SK-N-SH (cell line): Measurements from ENCODE around the gene NGLY1. TPM values are rescaled to one million over a fixed set of nuclear protein-coding genes. Genes with fewer than 3 reads are reported as not detected.

Experiments
- CTCF ChIA-PET: fragments of 300-600, 350-600 bp; formaldehyde crosslinking; extraction: SDS; loops from one replicate; lab custom pipeline; 2021; lab: Yijun Ruan, JAX
- POLR2A ChIA-PET: fragments of 350-600 bp; sonication (Branson Sonifier 250); formaldehyde crosslinking; extraction: SDS; loops from one replicate; lab custom pipeline; 2020; ENCODE audit warnings: antibody characterized with exemption, inconsistent platforms; lab: Yijun Ruan, JAX
- DNase-seq: peaks from one replicate; pipeline ENCODE4 v3.0.0; 2012
- H2AFZ ChIP-seq: fragments of 200-600 bp; sonication (generic); 2 replicates; pipeline ENCODE4 v1.8.1; 2016; ENCODE audit warnings: antibody characterized with exemption, mild to moderate bottlenecking, low read depth
- H3F3A ChIP-seq: fragments of 200-600 bp; sonication (generic); replicated peaks from 2 replicates; pipeline ENCODE3; 2016; ENCODE audit warnings: antibody characterized with exemption, mild to moderate bottlenecking; ENCODE audit not compliant: insufficient read depth
- H3K27ac ChIP-seq, 2 experiments: fragments of 200-500 bp in 1 of 2; fragments of 200-600 bp in 1 of 2; sonication (Bioruptor generic) in 1 of 2; sonication (generic), shearing (Covaris generic) in 1 of 2; 2 replicates each; pipeline versions ENCODE4 v1.5.1 to v1.6.1; 2014 to 2016; ENCODE audit warnings: low read depth in 2 of 2, inconsistent platforms in 1 of 2, low read length in 1 of 2, mild to moderate bottlenecking in 1 of 2, mixed read lengths in 1 of 2
- H3K27me3 ChIP-seq: fragments of 200-600 bp; sonication (generic), shearing (Covaris generic); 2 replicates; pipeline ENCODE4 v1.6.1; 2016; ENCODE audit warnings: mixed run types; ENCODE audit not compliant: insufficient read depth
- H3K36me3 ChIP-seq, 2 experiments: fragments of 200-500 bp in 1 of 2; fragments of 200-600 bp in 1 of 2; sonication (Bioruptor generic) in 1 of 2; sonication (generic) in 1 of 2; replicated peaks in 1 of 2; 2 replicates each; pipeline versions ENCODE3 to v1.5.1; 2014 to 2016; ENCODE audit warnings: low read length in 1 of 2, mild to moderate bottlenecking in 1 of 2; ENCODE audit not compliant: insufficient read depth in 2 of 2, control insufficient read depth in 1 of 2
- H3K4me1 ChIP-seq, 2 experiments: fragments of 200-500 bp in 1 of 2; fragments of 200-600 bp in 1 of 2; sonication (Bioruptor generic) in 1 of 2; sonication (generic), shearing (Covaris generic) in 1 of 2; 2 replicates each; pipeline versions ENCODE4 v1.5.1 to v1.6.1; 2014 to 2016; ENCODE audit warnings: low read depth in 1 of 2, low read length in 1 of 2, mixed run types in 1 of 2; ENCODE audit not compliant: insufficient read depth in 2 of 2, control insufficient read depth in 1 of 2
- H3K4me2 ChIP-seq: fragments of 200-600 bp; sonication (generic), shearing (Covaris generic); 2 replicates; pipeline ENCODE4 v1.6.1; 2017; ENCODE audit warnings: mixed run types
- H3K4me3 ChIP-seq, 2 experiments: fragments of 200-500 bp in 1 of 2; fragments of 200-600 bp in 1 of 2; sonication (Bioruptor generic) in 1 of 2; sonication (generic), shearing (Covaris generic) in 1 of 2; 2 replicates each; pipeline versions ENCODE4 v1.5.1 to v1.8.1; 2014 to 2016; ENCODE audit warnings: low read depth in 2 of 2, inconsistent platforms in 1 of 2, low read length in 1 of 2, mild to moderate bottlenecking in 1 of 2, mixed read lengths in 1 of 2, moderate library complexity in 1 of 2
- H3K79me2 ChIP-seq: fragments of 200-600 bp; sonication (generic); 2 replicates; pipeline ENCODE4 v1.8.1; 2017; ENCODE audit warnings: mild to moderate bottlenecking; ENCODE audit not compliant: insufficient read depth
- H3K9ac ChIP-seq: fragments of 200-600 bp; sonication (generic); 2 replicates; pipeline ENCODE4 v1.6.1; 2017; ENCODE audit warnings: mixed run types
- H3K9me2 ChIP-seq: fragments of 200-600 bp; sonication (generic); 2 replicates; pipeline ENCODE4 v1.6.1; 2017; ENCODE audit warnings: mixed run types
- H3K9me3 ChIP-seq: fragments of 200-600 bp; sonication (generic); 2 replicates; pipeline ENCODE4 v1.6.1; 2017; ENCODE audit warnings: mixed run types, mild to moderate bottlenecking, moderate library complexity
- H4K20me1 ChIP-seq: fragments of 200-600 bp; sonication (generic); 2 replicates; pipeline ENCODE4 v1.6.1; 2017; ENCODE audit warnings: mild to moderate bottlenecking, mixed run types; ENCODE audit not compliant: insufficient read depth
- CHD2 ChIP-seq: fragments of 150-350 bp; IDR thresholded peaks from 2 replicates; pipeline ENCODE4 v1.6.1; 2018; ENCODE audit warnings: low read length; ENCODE audit not compliant: partially characterized antibody
- CTCF ChIP-seq: fragments of 200-600 bp; sonication (generic); IDR thresholded peaks from 2 replicates; pipeline ENCODE4 v1.6.1; 2017; ENCODE audit warnings: antibody characterized with exemption, mild to moderate bottlenecking, moderate library complexity
- EP300 ChIP-seq, 2 experiments: IDR thresholded peaks; 2 replicates each; pipeline versions ENCODE4 v1.4.0 to v1.6.1; 2012; ENCODE audit warnings: borderline replicate concordance in 1 of 2, low read depth in 1 of 2, low read length in 1 of 2
- FOSL2 ChIP-seq: IDR thresholded peaks from 2 replicates; pipeline ENCODE4 v1.4.0; 2012; ENCODE audit warnings: low read depth, mild to moderate bottlenecking, moderate library complexity, borderline replicate concordance
- FOXJ3 ChIP-seq: sonication (generic); formaldehyde crosslinking; IDR thresholded peaks from 2 replicates; pipeline ENCODE4 v1.5.1; 2020; ENCODE audit warnings: mild to moderate bottlenecking, missing genetic modification reagents
- GATA2 ChIP-seq: sonication (generic); formaldehyde crosslinking; IDR thresholded peaks from 2 replicates; pipeline ENCODE4 v1.5.0; 2020; ENCODE audit warnings: mild to moderate bottlenecking, missing genetic modification reagents
- MXI1 ChIP-seq: IDR thresholded peaks from 2 replicates; pipeline ENCODE4 v1.6.1; 2012; ENCODE audit warnings: mild to moderate bottlenecking, low read depth, low read length, improper control_type of control experiment
- NFIC ChIP-seq: IDR thresholded peaks from 2 replicates; pipeline ENCODE4 v1.4.0; 2012; ENCODE audit warnings: borderline replicate concordance
- PBX3 ChIP-seq: IDR thresholded peaks from 2 replicates; pipeline ENCODE4; 2012
- RAD21 ChIP-seq: IDR thresholded peaks from 2 replicates; pipeline ENCODE4 v1.6.1; 2012; ENCODE audit warnings: mild to moderate bottlenecking, low read length
- REST ChIP-seq: IDR thresholded peaks from 2 replicates; pipeline ENCODE4 v1.6.1; 2012; ENCODE audit warnings: mild to moderate bottlenecking, low read depth, low read length, moderate library complexity
- SMC3 ChIP-seq: IDR thresholded peaks from 2 replicates; pipeline ENCODE4 v1.6.1; 2012; ENCODE audit warnings: low read depth, low read length, improper control_type of control experiment
- TAF1 ChIP-seq: IDR thresholded peaks from 2 replicates; pipeline ENCODE4 v1.6.1; 2012; ENCODE audit warnings: low read depth, mild to moderate bottlenecking, low read length, moderate library complexity, borderline replicate concordance
- TCF12 ChIP-seq: IDR thresholded peaks from 2 replicates; pipeline ENCODE4 v1.4.0; 2012
- USF1 ChIP-seq: IDR thresholded peaks from 2 replicates; pipeline ENCODE4 v1.4.0; 2012; ENCODE audit warnings: low read depth, borderline replicate concordance
- ZBTB33 ChIP-seq: IDR thresholded peaks from 2 replicates; pipeline ENCODE4 v1.4.0; 2012; ENCODE audit warnings: low read depth, borderline replicate concordance
- WGBS: methylation state at CpG from one replicate; pipeline ENCODE4 v1.1.6; 2017; ENCODE audit warnings: low lambda C conversion rate; 5-methylcytosine and 5-hydroxymethylcytosine counted together
- polyA plus RNA-seq, 3 experiments: library from polyadenylated mRNA; depleted of rRNA; stranded (reverse); fragments of >200 nt; gene quantifications; 2 replicates each; pipeline ENCODE4 v1.2.3, GENCODE V29; 2012

The NGLY1 gene
- polyA plus RNA-seq, 1 of the 3 experiments (the other 2 are of a cell fraction) = 6.0 TPM

- Histone ChIP-seq H3K4me3 (no peak overlapping the region), H3F3A (no peaks in the 10 kb centered on the region), H3K9ac (no peak overlapping the region), H4K20me1 (no peaks in the 10 kb centered on the region), H2AFZ (no peak overlapping the region), H3K9me2 (no peaks in the 10 kb centered on the region), H3K27me3 (no peaks in the 10 kb centered on the region), H3K27ac (peak overlapping the region in 1 of 2 experiments; percentile 91; a peak in 2 of 4 replicates), H3K36me3 (no peaks in the 10 kb centered on the region), H3K4me1 (peaks cover 0 to 7% of the 10 kb centered on the region in 2 experiments; a peak in 3 of 4 replicates), H3K79me2 (no peaks in the 10 kb centered on the region), H3K4me2 (no peak overlapping the region), H3K9me3 (no peaks in the 10 kb centered on the region)
- peak; percentile 30 for DNase-seq
- ChIA-PET CTCF (interaction anchor here (0.6 to 2.2 kb wide), 12 partner anchors 24 to 237 kb away, joined by 3 to 14 read pairs (median 4); partner anchors contain the start of gene OXSM), POLR2A (no interaction called here)
- WGBS = 60% methylated on average over 6 of the region's 6 CpGs
- peak in 1 of 2 experiments; percentile 40; a peak in 1 of 4 replicates for TF ChIP-seq EP300 (IDR thresholded peaks at IDR 0.05; ENCODE audit: borderline replicate concordance in 1 of 2, low read depth in 1 of 2, low read length in 1 of 2)
- TF ChIP-seq SMC3 = peak; percentile 2; the same call in 1 of the 2 replicates
- no peak for TF ChIP-seq ZBTB33
- no peak for TF ChIP-seq PBX3
- TF ChIP-seq RAD21 = peak; percentile 7; the same call in 1 of the 2 replicates
- TF ChIP-seq MXI1 = peak; percentile 31; the same call in 1 of the 2 replicates
- no peak for TF ChIP-seq CTCF
Observed at GRCh38 chr3:25830373-25831280, 47.4 kb upstream of the NGLY1 start.

GRCh38 chr3:25826510-25826909 is 43.3 kb upstream of the NGLY1 start:
- peaks cover 0 to 4% of the 10 kb centered on the region in 2 experiments; a peak in 3 of 4 replicates for H3K4me1 ChIP-seq
- no peaks in the 10 kb centered on the region for H3F3A ChIP-seq
- no peak overlapping the region for H3K9ac ChIP-seq
- H3K27me3 ChIP-seq = no peaks in the 10 kb centered on the region
- no peaks in the 10 kb centered on the region for H3K79me2 ChIP-seq
- H3K27ac ChIP-seq = no peak overlapping the region
- H3K36me3 ChIP-seq = no peaks in the 10 kb centered on the region
- H3K4me3 ChIP-seq = no peak overlapping the region
- H4K20me1 ChIP-seq = no peaks in the 10 kb centered on the region
- no peak overlapping the region for H2AFZ ChIP-seq
- no peaks in the 10 kb centered on the region for H3K9me3 ChIP-seq
- POLR2A ChIA-PET = no interaction called here
- no peak for DNase-seq
- WGBS = 69% methylated on average over 2 of the region's 2 CpGs
- H3K9me2 ChIP-seq = no peaks in the 10 kb centered on the region
- H3K4me2 ChIP-seq = no peak overlapping the region
- CTCF ChIA-PET = no interaction called here
- TF ChIP-seq FOSL2 (no peak), USF1 (no peak), RAD21 (no peak), TCF12 (no peak), GATA2 (CRISPR knock-in tag) (no peak), NFIC (no peak), TAF1 (no peak), REST (no peak), FOXJ3 (CRISPR knock-in tag) (no peak), CHD2 (no peak)
